ENCODE data around the gene ELP6.

DNA sequence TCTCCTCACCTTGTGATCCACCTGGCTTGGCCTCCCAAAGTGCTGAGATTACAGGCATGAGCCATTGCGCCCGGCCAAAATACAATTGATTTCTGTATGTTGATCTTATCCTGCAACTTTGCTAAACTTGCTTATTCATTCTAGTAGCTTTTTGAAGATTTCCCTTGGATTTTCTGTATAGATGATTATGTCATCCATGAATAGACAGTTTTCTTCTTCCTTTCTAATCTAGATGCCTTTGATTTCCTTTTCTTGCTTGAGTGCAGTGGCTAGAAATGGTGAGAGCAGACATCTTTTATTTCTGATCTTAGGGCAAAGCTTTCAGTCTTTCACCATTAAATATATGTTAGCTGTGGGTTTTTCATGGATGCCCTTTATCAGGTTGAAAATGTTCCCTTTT, 4.4 kb upstream of the ELP6 start:
- TF ChIP-seq CTCF (IDR thresholded peaks at IDR 0.05) (no peak), POLR2A (IDR thresholded peaks at IDR 0.05) (no peak)
